IMR-90 (cell line): ENCODE measurements around the gene EMILIN2. TPM values are rescaled to one million over a fixed set of nuclear protein-coding genes. Genes with fewer than 3 reads are reported as not detected.

Experiments
- ATAC-seq: fragments of 200-7000 bp; cut with Tn5 transposase; 2 replicates; pipeline ENCODE4 v1.9.1; 2020; ENCODE audit warnings: low read depth, mild to moderate bottlenecking, moderate library complexity
- BruUV-seq: library from RNA; stranded (reverse); fragments of 400-500 nt; replicated peaks from 2 replicates; lab custom pipeline; 2021; lab: Mats Ljungman, UMichigan
- CTCF ChIA-PET: fragments of 300-600 bp; formaldehyde crosslinking; extraction: SDS; loops from one replicate; lab custom pipeline; 2021; ENCODE audit warnings: antibody characterized with exemption; lab: Yijun Ruan, JAX
- POLR2A ChIA-PET: fragments of 300-600 bp; sonication (Branson Sonifier 250); formaldehyde crosslinking; loops from one replicate; lab custom pipeline; 2022; ENCODE audit warnings: antibody characterized with exemption; ENCODE audit not compliant: unreplicated experiment; lab: Charles Lee
- DNase-seq: peaks from one replicate; pipeline ENCODE4 v3.0.0; 2013
- H2AFZ ChIP-seq: replicated peaks from 2 replicates; pipeline ENCODE3; 2013; ENCODE audit warnings: low read length, mild to moderate bottlenecking; ENCODE audit not compliant: poor library complexity
- H2AK5ac ChIP-seq: 2 replicates; pipeline ENCODE4 v1.6.1; 2013; ENCODE audit warnings: low read depth, low read length, inconsistent platforms
- H2AK9ac ChIP-seq: replicated peaks from 2 replicates; pipeline ENCODE3; 2013; ENCODE audit warnings: mild to moderate bottlenecking, low read depth, low read length, moderate library complexity; ENCODE audit not compliant: poor library complexity
- H2BK120ac ChIP-seq: 2 replicates; pipeline ENCODE4 v1.6.1; 2013; ENCODE audit warnings: low read depth, low read length, inconsistent platforms
- H2BK15ac ChIP-seq: 3 replicates; pipeline ENCODE4 v1.6.1; 2013; ENCODE audit warnings: low read depth, low read length, inconsistent platforms
- H2BK20ac ChIP-seq: 2 replicates; pipeline ENCODE4 v1.6.1; 2013; ENCODE audit warnings: low read depth, mild to moderate bottlenecking, inconsistent platforms, low read length, moderate library complexity
- H2BK5ac ChIP-seq: 2 replicates; pipeline ENCODE4 v1.6.1; 2013; ENCODE audit warnings: mild to moderate bottlenecking, low read depth, low read length, inconsistent platforms; ENCODE audit not compliant: poor library complexity, severe bottlenecking
- H3K14ac ChIP-seq: replicated peaks from 2 replicates; pipeline ENCODE4 v1.6.1; 2013; ENCODE audit warnings: low read depth, low read length, inconsistent platforms
- H3K18ac ChIP-seq: 2 replicates; pipeline ENCODE4 v1.6.1; 2013; ENCODE audit warnings: low read depth, low read length, control low read depth
- H3K23ac ChIP-seq: 2 replicates; pipeline ENCODE4 v1.6.1; 2013; ENCODE audit warnings: low read depth, low read length, inconsistent platforms
- H3K27ac ChIP-seq: 2 replicates; pipeline ENCODE4 v1.5.1; 2013; ENCODE audit warnings: mild to moderate bottlenecking, control low read depth, low read length; ENCODE audit not compliant: insufficient read depth
- H3K27me3 ChIP-seq: 2 replicates; pipeline ENCODE4 v1.6.1; 2013; ENCODE audit warnings: low read length; ENCODE audit not compliant: control insufficient read depth, insufficient read depth
- H3K36me3 ChIP-seq: 2 replicates; pipeline ENCODE4 v1.6.1; 2013; ENCODE audit warnings: low read length, mixed read lengths; ENCODE audit not compliant: control insufficient read depth, insufficient read depth
- H3K4ac ChIP-seq: 2 replicates; pipeline ENCODE4 v1.6.1; 2013; ENCODE audit warnings: low read depth, low read length, inconsistent platforms
- H3K4me1 ChIP-seq: 2 replicates; pipeline ENCODE4 v1.6.1; 2013; ENCODE audit warnings: low read length, mixed read lengths; ENCODE audit not compliant: control insufficient read depth, insufficient read depth
- H3K4me2 ChIP-seq: 2 replicates; pipeline ENCODE4 v1.6.1; 2013; ENCODE audit warnings: low read depth, mild to moderate bottlenecking, control low read depth, low read length, moderate library complexity
- H3K4me3 ChIP-seq: 2 replicates; pipeline ENCODE4 v1.5.1; 2013; ENCODE audit warnings: low read depth, mild to moderate bottlenecking, control low read depth, low read length, moderate library complexity; ENCODE audit not compliant: insufficient read depth
- H3K56ac ChIP-seq: 2 replicates; pipeline ENCODE4 v1.6.1; 2013; ENCODE audit warnings: low read length, inconsistent platforms; ENCODE audit not compliant: insufficient read depth; ENCODE audit errors: extremely low read depth
- H3K79me1 ChIP-seq, 2 experiments: 2 replicates each; pipeline ENCODE4 v1.6.1; 2013; ENCODE audit warnings: low read length in 2 of 2, inconsistent platforms in 1 of 2, low read depth in 1 of 2
- H3K9ac ChIP-seq: 2 replicates; pipeline ENCODE4 v1.6.1; 2013; ENCODE audit warnings: low read depth, low read length, control low read depth
- H3K9me1 ChIP-seq: 2 replicates; pipeline ENCODE4 v1.6.1; 2013; ENCODE audit warnings: low read length, inconsistent platforms; ENCODE audit not compliant: insufficient read depth
- H3K9me3 ChIP-seq: 2 replicates; pipeline ENCODE4 v1.6.1; 2013; ENCODE audit warnings: low read length; ENCODE audit not compliant: control insufficient read depth, insufficient read depth
- H4K20me1 ChIP-seq: 2 replicates; pipeline ENCODE4 v1.6.1; 2013; ENCODE audit warnings: low read length, inconsistent platforms; ENCODE audit not compliant: insufficient read depth
- H4K5ac ChIP-seq: 2 replicates; pipeline ENCODE4 v1.6.1; 2013; ENCODE audit warnings: mild to moderate bottlenecking, low read depth, low read length, control low read depth
- H4K8ac ChIP-seq, 2 experiments: 2 replicates each; pipeline ENCODE4 v1.6.1; 2013; ENCODE audit warnings: low read depth in 2 of 2, low read length in 2 of 2, control low read depth in 1 of 2, inconsistent platforms in 1 of 2
- H4K91ac ChIP-seq: 2 replicates; pipeline ENCODE4 v1.6.1; 2013; ENCODE audit warnings: low read depth, low read length, inconsistent platforms; ENCODE audit not compliant: insufficient read depth
- CEBPB ChIP-seq: IDR thresholded peaks from 2 replicates; pipeline ENCODE4 v1.6.1; 2012; ENCODE audit warnings: low read depth, low read length, improper control_type of control experiment
- CHD1 ChIP-seq: IDR thresholded peaks from 2 replicates; pipeline ENCODE4 v1.6.1; 2012; ENCODE audit warnings: low read depth, low read length, improper control_type of control experiment
- MAFK ChIP-seq: IDR thresholded peaks from 2 replicates; pipeline ENCODE4 v1.6.1; 2012; ENCODE audit warnings: low read depth, low read length, improper control_type of control experiment
- MAZ ChIP-seq: IDR thresholded peaks from 2 replicates; pipeline ENCODE4 v1.6.1; 2012; ENCODE audit warnings: low read depth, mild to moderate bottlenecking, low read length, improper control_type of control experiment, moderate library complexity, borderline replicate concordance
- MXI1 ChIP-seq: IDR thresholded peaks from 2 replicates; pipeline ENCODE4 v1.6.1; 2012; ENCODE audit warnings: low read depth, mild to moderate bottlenecking, low read length, moderate library complexity, borderline replicate concordance
- POLR2A ChIP-seq: IDR thresholded peaks from 2 replicates; pipeline ENCODE4 v1.6.1; 2012; ENCODE audit warnings: mild to moderate bottlenecking, low read depth, low read length
- RAD21 ChIP-seq: IDR thresholded peaks from 2 replicates; pipeline ENCODE4 v1.6.1; 2012; ENCODE audit warnings: low read length, improper control_type of control experiment
- RFX5 ChIP-seq: IDR thresholded peaks from 2 replicates; pipeline ENCODE4 v1.8.0; 2012; ENCODE audit warnings: low read depth, mild to moderate bottlenecking, low read length, moderate library complexity
- SMC3 ChIP-seq: fragments of 150-350 bp; IDR thresholded peaks from 2 replicates; pipeline ENCODE4 v1.6.1; 2016; ENCODE audit warnings: low read depth, mild to moderate bottlenecking, antibody characterized with exemption, low read length, moderate library complexity
- WGBS, 2 experiments: methylation state at CpG; one replicate each; pipeline versions ENCODE4 v1.1.5 to v1.1.7; 2013; ENCODE audit warnings: missing lambda C conversion rate in 2 of 2; ENCODE audit not compliant: insufficient read length in 1 of 2; ENCODE audit errors: extremely low coverage in 2 of 2; 5-methylcytosine and 5-hydroxymethylcytosine counted together
- dilution Hi-C: fragments of 300-500 bp; cut with HindIII; formaldehyde crosslinking; loops from one replicate; pipeline ENCODE4 v1.14.3; 2018; ENCODE audit warnings: low sequenced_read_pairs; ENCODE audit not compliant: unreplicated experiment
- in situ Hi-C: fragments of 300-500 bp; cut with MboI; formaldehyde crosslinking; loops from 3 replicates; pipeline ENCODE4 v1.14.3; 2019; ENCODE audit warnings: low sequenced_read_pairs, inconsistent platforms, mixed read lengths
- intact Hi-C: fragments of 100-400 bp; cut with micrococcal nuclease; formaldehyde crosslinking; loops from 2 replicates; pipeline ENCODE4 v1.10.0; 2022
- polyA plus RNA-seq, 3 experiments: library from polyadenylated mRNA; depleted of rRNA; stranded (reverse); fragments of >200 nt; gene quantifications; 2 replicates each; pipeline ENCODE4 v1.2.3, GENCODE V29; 2012; ENCODE audit warnings: low replicate concordance in 1 of 3
- total RNA-seq: library from RNA; depleted of rRNA; stranded (reverse); fragments of >200 nt; gene quantifications from 2 replicates; pipeline ENCODE4 v1.2.3, GENCODE V29; 2012
- TF ChIP-seq, protein P1 (sequence below): fragments of 150-350 bp; IDR thresholded peaks from 2 replicates; pipeline ENCODE4 v1.6.1; 2017; ENCODE audit warnings: mild to moderate bottlenecking, antibody characterized with exemption, low read length, low read depth
- TF ChIP-seq, protein P2 (sequence below): conservative IDR thresholded peaks from 2 replicates; pipeline ENCODE4 v1.5.1; 2012; ENCODE audit warnings: mild to moderate bottlenecking, low read depth, low read length, improper control_type of control experiment
- TF ChIP-seq, protein P3 (sequence below): fragments of 150-350 bp; IDR thresholded peaks from 2 replicates; pipeline ENCODE4 v1.6.1; 2016; ENCODE audit warnings: low read depth, mild to moderate bottlenecking, low read length, moderate library complexity, borderline replicate concordance

The EMILIN2 gene
- total and polyA plus RNA-seq, 2 of the 4 experiments (the other 2 are of a cell fraction), result under 0.01 to 0.14 TPM

DNA sequence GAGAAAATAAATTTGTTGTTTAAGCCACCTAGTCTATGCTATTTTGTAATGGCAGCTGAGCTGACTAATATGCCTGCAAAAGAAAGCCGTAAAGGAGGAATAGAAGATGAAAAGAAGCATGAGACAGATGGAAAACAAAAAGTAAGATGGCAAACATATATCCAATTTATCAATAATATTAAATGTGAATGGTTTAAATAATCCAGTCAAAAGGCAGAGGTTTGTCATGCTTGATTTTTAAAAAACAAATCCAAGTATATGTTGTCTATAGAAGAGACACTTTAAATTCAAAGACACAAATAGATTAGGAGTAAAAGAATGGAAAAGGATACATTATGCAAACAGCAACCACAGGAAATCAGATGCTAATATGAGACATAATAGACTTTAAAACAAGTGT, 35.4 kb upstream of the EMILIN2 start:
- Histone ChIP-seq H2AFZ (no peak overlapping the region), H4K20me1 (no peaks in the 10 kb centered on the region), H3K23ac (no peak overlapping the region), H3K36me3 (no peaks in the 10 kb centered on the region), H2BK5ac (no peak overlapping the region), H3K4me1 (peaks cover 2% of the 10 kb centered on the region; the same call in 1 of the 2 replicates), H3K9ac (no peak overlapping the region), H3K27ac (no peak overlapping the region), H4K91ac (no peak overlapping the region), H3K4me2 (no peak overlapping the region), H2BK20ac (no peak overlapping the region), H2AK5ac (no peak overlapping the region), H3K4me3 (no peak overlapping the region), H4K8ac (no peak overlapping the region), H3K9me1 (no peaks in the 10 kb centered on the region), H3K18ac (no peak overlapping the region), H3K56ac (no peak overlapping the region), H4K5ac (no peak overlapping the region), H2BK15ac (no peak overlapping the region), H3K4ac (no peak overlapping the region), H3K9me3 (peaks cover 9% of the 10 kb centered on the region), H3K14ac (no peak overlapping the region), H3K79me1 (no peaks in the 10 kb centered on the region; a peak in 1 of 4 replicates), H2BK120ac (no peak overlapping the region), H2AK9ac (no peak overlapping the region), H3K27me3 (no peaks in the 10 kb centered on the region)
- dilution Hi-C loops, result no loop called here
- ATAC-seq (no peak), DNase-seq (no peak)
- CTCF ChIA-PET, result no interaction called here
- POLR2A ChIA-PET, result no interaction called here
- in situ Hi-C loops, result no loop called here
- no CpG with 5 or more reads among the region's 1 CpG for WGBS, 2 experiments
- no TSS peak for BruUV-seq
- TF ChIP-seq, protein P1, sequence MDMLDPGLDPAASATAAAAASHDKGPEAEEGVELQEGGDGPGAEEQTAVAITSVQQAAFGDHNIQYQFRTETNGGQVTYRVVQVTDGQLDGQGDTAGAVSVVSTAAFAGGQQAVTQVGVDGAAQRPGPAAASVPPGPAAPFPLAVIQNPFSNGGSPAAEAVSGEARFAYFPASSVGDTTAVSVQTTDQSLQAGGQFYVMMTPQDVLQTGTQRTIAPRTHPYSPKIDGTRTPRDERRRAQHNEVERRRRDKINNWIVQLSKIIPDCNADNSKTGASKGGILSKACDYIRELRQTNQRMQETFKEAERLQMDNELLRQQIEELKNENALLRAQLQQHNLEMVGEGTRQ, result no peak
- TF ChIP-seq RFX5 (no peak), CHD1 (no peak), MXI1 (no peak), CEBPB (no peak), MAZ (no peak), POLR2A (no peak), RAD21 (no peak), MAFK (no peak), SMC3 (no peak)
- TF ChIP-seq, protein P2, sequence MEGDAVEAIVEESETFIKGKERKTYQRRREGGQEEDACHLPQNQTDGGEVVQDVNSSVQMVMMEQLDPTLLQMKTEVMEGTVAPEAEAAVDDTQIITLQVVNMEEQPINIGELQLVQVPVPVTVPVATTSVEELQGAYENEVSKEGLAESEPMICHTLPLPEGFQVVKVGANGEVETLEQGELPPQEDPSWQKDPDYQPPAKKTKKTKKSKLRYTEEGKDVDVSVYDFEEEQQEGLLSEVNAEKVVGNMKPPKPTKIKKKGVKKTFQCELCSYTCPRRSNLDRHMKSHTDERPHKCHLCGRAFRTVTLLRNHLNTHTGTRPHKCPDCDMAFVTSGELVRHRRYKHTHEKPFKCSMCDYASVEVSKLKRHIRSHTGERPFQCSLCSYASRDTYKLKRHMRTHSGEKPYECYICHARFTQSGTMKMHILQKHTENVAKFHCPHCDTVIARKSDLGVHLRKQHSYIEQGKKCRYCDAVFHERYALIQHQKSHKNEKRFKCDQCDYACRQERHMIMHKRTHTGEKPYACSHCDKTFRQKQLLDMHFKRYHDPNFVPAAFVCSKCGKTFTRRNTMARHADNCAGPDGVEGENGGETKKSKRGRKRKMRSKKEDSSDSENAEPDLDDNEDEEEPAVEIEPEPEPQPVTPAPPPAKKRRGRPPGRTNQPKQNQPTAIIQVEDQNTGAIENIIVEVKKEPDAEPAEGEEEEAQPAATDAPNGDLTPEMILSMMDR, result no peak
- TF ChIP-seq, protein P3, sequence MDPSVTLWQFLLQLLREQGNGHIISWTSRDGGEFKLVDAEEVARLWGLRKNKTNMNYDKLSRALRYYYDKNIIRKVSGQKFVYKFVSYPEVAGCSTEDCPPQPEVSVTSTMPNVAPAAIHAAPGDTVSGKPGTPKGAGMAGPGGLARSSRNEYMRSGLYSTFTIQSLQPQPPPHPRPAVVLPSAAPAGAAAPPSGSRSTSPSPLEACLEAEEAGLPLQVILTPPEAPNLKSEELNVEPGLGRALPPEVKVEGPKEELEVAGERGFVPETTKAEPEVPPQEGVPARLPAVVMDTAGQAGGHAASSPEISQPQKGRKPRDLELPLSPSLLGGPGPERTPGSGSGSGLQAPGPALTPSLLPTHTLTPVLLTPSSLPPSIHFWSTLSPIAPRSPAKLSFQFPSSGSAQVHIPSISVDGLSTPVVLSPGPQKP, result no peak
- intact Hi-C loops, result no loop called here
